HG02884 (cell line): ENCODE measurements around the gene PLAAT2.
"Not testable (repeated sequence)": the region's sequence is repeated elsewhere in the genome, so short reads cannot be mapped to it uniquely, and the experiment has no call there.

Experiments
- ATAC-seq: cut with Tn5 transposase; IDR thresholded peaks from one replicate; pipeline ENCODE4 v1.9.1; 2021; ENCODE audit warnings: mild to moderate bottlenecking, moderate library complexity; ENCODE audit not compliant: unreplicated experiment

The PLAAT2 gene

DNA sequence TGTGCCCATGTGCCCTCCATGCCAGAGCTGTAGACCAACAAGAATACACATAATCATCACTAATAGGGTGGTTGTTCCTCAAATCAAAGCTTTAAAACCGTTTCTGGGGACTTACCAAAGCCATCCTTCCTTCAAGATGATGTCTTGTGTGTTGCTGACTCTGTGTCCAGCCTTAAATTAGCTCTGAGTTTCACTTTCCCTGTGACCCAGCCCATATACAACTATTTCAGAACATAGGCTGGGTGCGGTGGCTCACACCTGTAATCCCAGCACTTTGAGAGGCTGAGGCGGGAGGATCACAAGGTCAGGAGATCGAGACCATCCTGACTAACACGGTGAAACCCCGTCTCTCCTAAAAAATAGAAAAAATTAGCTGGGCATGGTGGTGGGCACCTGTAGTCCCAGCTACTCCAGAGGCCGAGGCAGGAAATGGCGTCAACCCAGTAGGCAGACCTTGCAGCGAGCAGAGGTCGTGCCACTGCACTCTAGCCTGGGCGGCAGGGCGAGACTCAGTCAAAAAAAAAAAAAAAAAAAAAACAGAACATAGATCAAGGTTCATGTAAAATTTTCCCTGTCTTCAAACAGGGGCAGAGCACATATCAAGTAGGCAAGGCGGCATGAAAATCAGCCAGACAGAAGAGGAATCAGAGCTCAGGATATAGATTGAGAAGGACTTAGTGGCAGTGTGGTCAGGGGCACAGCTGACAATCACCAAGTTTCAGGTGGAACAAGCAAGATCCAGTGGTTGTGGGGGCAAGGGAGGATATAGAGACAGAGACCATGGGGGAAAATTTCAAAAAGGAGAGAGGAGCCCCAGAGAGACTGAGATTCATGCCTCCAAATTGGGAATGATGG, at the start of gene PLAAT2:
Gene PLAAT2 (minus strand): TSS at position 179 of the 855 bp plus-strand sequence. CDS start 55 bp downstream, at position 124.
- ATAC-seq = no peak

DNA sequence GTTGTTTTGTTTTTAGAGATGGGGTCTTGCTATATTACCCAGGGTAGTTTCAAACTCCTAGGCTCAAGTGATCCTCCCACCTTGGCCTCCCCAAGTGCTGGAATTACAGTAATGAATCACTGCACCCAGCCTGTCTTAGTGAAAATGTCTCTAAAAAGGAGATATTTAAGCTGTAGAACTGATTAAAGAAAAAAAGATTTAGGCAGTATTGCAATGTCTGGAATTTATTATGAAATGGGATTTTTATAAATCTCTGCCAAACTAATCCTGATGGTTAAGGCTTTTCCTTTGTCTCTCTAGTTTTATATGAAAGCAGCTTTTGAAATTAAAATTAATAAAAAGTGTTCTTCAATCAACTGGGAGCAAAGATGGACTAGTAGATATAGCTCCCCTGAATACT, 49.0 kb upstream of the PLAAT2 start:
- ATAC-seq = no peak

DNA sequence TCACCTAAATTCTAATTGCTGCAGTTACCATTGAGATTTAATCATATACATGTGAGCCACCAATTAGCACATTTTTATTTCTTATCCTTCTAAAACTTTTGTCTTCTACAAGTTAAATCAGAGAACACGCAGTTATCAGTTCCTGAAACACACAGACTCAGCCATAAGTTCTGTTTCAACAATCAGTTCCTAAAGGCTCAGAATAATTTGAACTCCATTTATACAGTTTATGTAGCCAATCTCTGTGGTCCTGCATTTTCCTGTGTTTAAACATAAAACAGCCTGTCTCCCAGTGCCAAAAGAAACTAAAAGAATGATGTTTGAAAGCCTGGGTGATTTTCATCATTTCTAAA, 48.2 kb upstream of the PLAAT2 start:
- no peak for ATAC-seq

DNA sequence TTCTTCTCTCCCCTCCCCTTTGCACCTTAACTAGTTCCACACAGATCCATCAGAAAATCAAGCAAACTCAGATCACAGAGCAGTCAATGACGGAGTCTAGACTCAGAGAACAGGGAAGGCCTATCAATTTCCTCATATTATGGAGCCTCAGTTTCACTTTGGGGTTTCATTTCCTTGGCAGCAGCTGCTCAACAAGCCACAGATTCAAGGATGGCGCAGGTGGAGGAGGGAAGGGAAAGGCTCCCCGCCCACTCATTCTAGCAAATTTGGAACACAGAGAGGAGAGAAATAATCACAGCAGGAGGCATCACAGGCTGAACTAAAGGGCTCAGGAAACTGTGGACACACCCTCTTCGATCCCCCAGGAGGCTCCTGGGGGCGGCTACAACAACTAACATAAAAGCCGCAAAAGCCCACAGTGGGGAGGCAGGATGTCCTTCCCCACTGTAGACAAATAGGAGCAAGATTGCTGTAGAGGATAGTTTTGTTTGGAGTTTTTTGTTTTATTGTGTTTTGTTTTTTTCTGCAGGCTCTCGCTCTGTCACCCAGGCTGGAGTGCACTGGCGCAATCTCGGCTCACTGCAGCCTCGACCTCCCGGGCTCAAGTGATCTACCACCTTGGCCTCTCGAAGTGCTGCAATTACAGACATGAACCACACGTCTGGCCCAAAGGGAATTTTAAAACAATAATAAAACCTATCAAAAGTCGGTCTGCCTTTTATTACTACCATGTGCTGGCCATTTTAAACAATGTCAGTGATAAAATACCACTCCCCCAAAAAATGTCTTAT, 47.6 kb upstream of the PLAAT2 start:
- no peak for ATAC-seq

DNA sequence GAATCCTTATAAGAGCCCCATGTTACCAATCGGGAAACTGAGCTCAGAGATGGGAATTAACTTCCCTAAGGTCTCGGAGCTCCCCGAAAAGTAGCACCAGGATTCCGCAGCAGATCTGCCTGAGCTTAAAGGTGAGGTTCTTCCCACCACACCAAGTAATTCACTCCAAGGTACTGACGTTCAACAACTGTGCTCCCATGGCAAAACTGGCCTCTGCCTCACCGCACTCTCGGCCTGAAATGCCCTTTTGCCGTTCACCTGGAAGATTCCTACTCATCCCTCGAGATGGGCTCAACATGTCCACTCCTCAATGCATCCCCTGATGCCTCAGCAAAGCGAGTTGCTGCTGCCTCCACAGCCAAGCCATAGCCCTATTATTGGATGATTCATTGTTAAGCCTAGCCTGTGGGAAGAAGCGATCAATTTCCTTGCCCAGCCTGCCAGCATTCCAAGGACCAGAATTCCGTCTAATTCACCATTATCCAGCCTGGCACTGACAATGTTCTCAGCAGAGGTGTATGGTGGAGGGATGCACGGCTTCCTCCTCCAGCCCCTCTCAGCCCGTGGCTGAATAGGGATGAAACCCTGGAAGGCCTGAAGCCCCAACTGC, 46.9 kb upstream of the PLAAT2 start:
- ATAC-seq = no peak

DNA sequence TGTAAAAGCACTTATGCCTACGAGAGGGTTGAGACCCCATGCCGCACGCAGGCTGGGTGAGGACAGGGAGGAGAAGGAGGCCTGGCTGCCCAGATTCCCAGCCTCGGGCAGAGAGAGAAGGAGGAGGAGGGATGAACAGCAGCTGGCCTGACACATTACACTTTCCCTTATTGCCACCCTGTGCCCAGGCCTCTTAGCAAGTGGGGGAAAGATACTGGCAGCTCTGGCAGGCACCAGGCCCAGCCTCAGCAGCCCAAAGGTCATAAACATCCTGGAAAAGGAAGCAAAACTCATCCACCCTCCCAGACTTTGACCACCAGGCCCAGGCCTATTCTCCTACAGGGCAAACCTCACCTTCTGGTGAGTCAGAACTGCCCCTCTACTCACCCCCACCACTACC, 46.4 kb upstream of the PLAAT2 start:
- ATAC-seq = no peak

DNA sequence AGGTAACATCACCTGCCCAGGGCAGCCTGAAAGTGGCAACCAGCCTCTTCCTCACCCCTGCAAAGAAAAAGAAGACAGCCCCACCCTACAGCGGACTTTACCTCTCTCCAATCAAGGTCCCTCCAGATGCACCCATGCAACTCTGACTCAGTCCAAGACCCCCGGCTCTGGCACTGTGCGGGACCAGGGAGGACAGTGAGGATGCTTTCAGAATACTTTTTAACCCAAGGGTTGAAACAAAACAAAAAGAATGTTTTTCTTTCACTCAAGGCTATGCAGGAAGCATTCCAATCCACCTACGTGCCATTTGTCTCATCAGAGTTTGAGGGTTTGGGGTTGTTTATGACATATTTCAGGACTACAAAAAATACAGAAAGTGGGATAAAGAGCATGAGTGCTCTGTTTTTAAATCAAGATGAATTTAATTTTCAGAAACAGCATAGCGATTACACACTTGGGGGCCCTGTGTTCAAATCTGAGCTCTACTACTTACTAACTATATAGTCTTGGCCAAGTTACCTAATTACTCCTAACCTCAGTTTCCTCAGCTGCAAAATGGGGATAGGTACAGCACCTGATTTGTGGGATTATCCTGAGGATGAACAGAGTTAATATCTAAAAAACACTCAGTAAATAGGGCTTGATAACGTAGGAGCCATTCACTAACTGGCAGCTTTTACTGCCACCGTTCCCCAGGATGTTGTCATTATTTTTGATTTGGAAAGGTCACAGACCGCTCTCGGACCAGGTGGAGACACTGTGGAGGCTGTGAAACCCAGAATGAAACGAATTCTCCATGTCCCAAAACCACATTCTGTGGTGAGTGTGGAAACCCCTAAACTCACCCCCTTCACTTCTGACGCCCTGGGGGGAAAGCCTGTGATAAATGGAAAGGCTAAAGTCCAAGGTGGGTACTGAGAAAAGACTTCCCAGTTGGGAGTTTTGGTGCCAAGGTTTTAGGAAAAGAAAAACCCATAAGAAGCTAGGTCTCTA, 45.5 kb upstream of the PLAAT2 start:
- no peak for ATAC-seq

DNA sequence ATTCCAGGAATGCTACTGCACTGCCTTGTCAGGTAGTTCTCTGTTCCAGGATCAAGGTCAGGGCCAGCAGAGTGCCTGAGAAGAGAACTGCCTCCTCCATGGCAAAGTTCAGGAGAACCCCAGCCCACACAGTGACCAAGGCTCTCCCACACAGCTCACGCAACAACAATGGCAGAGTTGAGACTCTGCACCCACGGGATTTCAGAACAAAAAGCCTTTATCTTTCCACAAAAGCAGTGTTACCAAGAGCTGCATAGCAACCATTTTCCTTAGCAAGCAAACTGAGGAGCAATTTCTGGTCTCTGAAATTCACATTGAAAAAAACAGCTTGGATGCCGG, 40.0 kb upstream of the PLAAT2 start:
- ATAC-seq = no peak

DNA sequence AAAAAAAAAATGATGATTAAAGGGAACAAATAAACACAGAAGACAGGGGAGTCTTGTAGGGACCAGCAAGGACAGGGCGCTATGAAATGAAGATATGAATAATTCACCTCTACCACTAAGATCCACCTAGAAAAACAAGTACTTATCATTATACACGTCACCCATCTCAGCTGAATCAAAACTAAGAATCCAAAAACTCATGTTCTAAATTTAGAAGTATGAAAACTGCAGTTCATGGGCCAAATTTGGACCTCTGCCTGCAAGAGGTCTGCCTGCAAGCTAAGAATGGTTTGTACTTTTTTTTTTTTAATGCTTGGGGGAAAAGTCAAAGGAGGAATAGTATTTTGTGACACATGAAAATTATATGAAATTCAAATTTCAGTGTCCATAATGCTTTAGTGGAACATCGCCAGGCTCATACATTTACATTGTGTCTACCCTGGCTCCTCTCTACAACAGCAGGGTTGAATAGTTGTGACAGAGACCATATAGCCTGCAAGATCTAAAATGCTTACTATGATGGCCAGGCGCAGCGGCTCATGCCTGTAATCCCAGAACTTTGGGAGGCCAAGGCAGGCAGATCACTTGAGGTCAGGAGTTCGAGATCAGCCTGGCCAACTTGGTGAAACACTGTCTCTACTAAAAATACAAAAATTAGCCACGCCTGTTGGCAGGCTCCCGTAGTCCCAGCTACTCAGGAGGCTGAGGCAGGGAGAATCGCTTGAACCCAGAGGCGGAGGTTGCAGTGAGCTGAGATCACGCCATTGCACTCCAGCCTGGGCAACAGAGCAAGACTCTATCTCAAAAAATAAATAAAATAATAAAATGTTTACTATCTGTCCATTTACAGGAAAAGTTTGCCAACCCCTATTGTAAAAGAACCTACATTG, 39.4 kb upstream of the PLAAT2 start:
- ATAC-seq = not testable (repeated sequence)

DNA sequence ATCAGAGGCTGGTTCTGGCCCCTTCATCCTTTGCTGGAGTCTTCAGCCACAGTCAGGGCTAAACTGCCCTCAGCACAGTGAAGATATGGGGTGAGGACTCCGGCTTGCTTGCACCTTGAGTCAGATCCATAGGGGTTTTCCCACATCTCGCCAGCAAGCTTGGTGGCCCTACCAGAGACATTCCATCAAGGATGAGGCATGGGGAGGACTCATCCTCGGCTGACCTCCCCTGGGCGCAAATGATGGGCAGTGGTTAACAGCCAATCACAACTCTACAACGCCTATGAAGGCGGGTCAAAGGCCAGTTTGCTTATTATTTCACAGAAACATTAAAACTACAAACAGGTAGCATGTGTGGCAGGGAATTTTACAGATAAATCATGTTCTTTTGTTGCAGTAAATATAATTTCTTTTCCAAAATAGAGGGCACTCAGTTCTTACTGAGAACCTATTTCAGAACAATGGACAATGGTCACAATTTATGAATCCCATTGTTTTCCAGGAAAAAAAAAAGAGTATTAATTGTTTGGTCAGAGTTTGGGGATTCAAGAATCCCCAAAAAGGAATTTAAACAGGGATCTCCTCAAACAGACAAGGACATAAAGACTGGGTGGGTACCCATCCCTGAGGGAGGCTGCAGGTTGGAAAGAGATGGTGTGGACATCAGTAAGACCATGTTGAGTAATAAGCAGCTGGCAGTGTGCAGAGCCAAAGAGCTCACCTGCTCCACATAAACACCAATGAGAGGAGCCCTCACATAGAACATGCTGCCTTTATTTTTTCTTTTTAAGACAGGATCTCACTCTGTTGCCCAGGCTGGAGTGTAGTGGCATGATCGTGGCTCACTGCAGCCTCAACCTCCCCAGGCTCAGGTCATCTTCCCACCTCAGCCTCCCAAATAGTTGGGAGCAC, 36.3 kb upstream of the PLAAT2 start:
- ATAC-seq = no peak

DNA sequence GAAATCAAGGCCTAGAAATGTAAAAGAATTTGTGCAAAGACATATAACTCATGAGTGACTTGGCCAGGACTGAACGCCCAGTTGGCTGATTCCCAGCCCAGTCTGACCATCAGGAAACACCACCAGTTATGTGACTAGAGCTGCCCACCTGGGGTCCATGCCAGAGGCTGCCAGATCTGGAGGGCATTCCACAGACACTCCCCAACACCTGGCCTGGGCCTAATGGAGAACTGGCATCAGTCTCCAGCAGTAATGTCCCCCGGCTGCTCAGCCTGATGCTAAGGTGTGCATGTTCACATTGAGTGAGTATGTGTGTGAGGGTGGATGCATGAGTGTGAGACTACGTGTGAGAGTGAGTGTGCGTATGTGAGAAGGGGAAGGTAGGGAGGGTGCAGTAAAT, 35.4 kb upstream of the PLAAT2 start:
- no peak for ATAC-seq

DNA sequence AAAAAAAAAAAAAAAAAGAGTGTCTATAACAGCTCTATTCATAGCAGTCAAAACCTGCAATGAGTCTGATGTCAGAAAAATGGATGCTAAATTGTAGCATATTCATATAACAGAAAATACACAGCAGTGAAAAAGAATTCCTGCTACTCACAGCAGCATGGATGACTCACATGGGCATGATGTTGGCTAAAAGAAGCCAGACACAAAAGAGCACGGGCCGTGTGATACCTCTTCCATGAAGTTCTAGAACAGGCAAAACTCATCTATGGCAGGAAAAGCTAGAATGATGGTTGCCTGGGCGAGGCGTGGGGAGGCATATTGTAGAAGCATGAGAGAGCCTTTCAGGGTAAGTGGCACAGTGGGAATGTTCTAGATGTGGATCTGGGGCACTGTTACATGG, 32.1 kb upstream of the PLAAT2 start:
- no peak for ATAC-seq

DNA sequence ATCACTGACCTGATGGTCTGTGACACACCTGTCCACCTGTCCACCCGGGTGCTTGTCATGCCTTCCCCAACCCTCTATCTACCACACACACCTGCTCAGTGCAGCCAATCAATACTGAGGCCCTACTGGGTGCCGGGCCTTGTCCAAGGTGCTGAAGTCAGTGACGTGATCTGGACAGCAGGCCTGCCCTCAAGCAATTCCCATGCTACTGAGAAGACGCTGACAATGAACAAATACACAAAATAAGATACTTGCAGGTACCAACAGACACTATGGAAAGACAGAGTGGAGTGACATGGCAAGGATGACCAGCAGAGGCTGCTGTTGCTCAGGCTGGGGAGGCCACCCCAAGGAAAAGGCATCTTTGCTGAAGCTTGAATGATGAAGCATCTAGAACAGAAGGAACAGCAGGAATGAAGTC, 29.8 kb upstream of the PLAAT2 start:
- no peak for ATAC-seq

DNA sequence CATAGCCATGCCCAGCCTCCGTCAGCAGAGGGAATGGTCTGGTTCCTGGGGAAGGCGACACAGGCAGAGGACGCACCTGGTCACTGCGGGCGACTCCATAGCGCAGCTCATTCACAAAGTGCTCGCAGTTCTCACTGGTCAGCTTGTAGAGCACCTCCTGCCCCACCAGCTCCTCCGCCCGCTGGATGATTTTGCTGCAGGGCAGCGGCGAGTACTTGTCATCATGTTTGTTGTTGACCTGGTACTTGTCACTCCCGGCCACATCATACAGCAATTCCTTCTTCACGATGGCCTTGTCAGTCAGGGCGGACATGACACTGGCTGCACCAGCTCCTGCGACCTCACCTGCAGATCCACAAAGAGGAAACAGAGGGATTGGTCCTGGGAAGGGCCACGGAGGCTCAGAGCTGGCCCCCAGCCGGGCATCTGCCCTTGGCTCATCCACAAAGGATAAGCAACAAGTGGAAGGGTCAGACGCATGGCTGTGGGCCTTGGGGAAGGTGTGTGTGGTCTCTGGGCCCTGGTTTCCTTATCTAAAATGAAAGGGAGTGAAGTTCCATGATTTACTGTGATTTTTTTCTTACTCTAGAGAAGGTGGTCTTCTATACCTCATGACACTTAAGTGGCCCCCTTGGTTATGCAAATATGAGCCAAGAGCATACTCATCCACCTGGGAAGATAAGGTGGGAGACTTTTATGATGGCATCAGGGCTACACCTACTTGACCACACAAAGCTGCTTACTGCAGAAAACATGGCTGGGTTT, 27.0 kb upstream of the PLAAT2 start:
- ATAC-seq = no peak

DNA sequence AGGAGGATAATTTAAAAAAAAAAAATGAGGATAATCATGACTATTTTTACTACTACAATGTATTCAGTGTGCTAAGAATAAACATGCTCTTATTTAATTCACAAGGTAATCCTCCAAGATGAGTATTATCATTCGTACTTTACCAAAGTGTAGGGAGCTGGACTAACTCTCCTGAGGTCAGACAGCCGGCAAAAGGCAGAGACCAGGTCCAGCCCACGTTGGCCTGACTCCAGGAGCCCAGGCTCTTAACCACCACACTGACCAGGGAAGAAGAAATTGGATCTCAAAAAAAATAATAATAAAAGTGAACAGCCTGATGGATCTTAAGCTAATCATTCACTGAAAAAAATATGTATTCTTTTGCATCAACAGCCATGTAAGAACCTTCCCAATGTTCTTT, 25.8 kb upstream of the PLAAT2 start:
- no peak for ATAC-seq

DNA sequence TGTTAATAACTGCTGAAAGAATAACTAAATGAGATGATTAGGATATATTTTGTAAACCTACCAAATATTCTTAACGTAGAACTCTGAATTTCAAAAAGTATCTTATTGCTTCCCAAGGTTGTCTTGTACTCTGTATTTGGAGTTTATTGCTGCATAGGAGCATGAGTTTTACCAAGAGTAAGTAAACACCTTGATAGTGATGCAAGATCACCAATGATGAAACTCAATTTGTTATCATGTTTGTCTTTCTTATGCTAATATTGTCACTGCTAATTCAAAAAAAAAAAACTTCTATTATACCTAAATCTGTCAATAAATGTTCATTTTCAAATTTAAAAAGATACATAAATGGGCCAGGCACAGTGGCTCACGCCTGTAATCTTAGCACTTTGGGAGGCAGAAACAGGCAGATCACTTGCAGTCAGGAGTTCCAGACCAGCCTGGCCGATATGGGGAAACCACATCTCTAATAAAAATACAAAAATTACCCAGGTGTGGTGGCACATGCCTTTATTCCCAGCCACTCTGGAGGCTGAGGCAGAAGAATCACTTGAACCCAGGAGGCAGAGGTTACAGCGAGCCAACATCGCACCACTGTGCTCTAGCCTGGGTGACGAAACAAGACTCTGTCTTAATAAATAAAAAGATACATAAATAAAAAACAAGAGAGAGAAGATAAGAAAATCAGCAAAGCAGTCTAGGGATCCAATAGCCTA, 23.4 kb upstream of the PLAAT2 start:
- no peak for ATAC-seq

DNA sequence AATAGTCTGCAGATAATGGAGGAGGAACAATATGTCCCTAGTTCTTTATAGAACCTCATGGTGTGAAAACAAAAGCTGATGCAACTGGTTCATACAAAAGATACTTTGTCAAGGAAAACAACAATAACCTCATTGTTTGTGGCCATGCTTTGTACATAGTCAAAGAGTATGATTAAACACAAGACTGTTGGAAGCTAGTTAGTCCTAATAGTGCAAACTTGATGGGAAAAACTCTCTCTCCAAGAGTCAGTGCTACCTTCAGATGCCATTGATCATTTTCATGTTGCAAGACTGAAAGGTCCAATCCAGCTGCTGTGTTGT, 20.1 kb upstream of the PLAAT2 start:
- ATAC-seq = no peak
